Fibroblast of lung (primary cell): Measurements from ENCODE around the gene ACBD6. TPM values are rescaled to one million over a fixed set of nuclear protein-coding genes. Genes with fewer than 3 reads are reported as not detected.

ENCODE experiments used
- DNase-seq, 2 donors: peaks; one replicate each; pipeline versions ENCODE4 v3.0.0 to v3.0.0-alpha.2; 2010; ENCODE audit warnings: low read depth in 2 of 2
- H2AFZ ChIP-seq: 2 replicates; pipeline ENCODE4 v1.5.1; 2012; ENCODE audit warnings: low read length, control low read depth, inconsistent platforms
- H3K27ac ChIP-seq: 2 replicates; pipeline ENCODE4 v1.5.1; 2011; ENCODE audit warnings: low read length, control low read depth; ENCODE audit not compliant: insufficient read depth
- H3K27me3 ChIP-seq: 2 replicates; pipeline ENCODE4 v1.5.1; 2011; ENCODE audit warnings: mild to moderate bottlenecking, low read length; ENCODE audit not compliant: control insufficient read depth, insufficient read depth
- H3K36me3 ChIP-seq: 2 replicates; pipeline ENCODE4 v1.5.1; 2011; ENCODE audit warnings: low read length; ENCODE audit not compliant: control insufficient read depth, insufficient read depth
- H3K4me1 ChIP-seq: 2 replicates; pipeline ENCODE4 v1.5.1; 2011; ENCODE audit warnings: low read length; ENCODE audit not compliant: control insufficient read depth, insufficient read depth; ENCODE audit errors: extremely low read depth
- H3K4me2 ChIP-seq: 2 replicates; pipeline ENCODE4 v1.5.1; 2011; ENCODE audit warnings: low read length, control low read depth; ENCODE audit not compliant: insufficient read depth; ENCODE audit errors: extremely low read depth
- H3K4me3 ChIP-seq, 4 experiments: fragments of 200-600 bp in 1 of 4; sonication (generic) in 1 of 4; replicated peaks in 1 of 4; 2 replicates each; pipeline ENCODE4 v1.5.1; 2011 to 2016; ENCODE audit warnings: low read length in 4 of 4, low read depth in 3 of 4, mild to moderate bottlenecking in 3 of 4, control low read depth in 2 of 4, inconsistent platforms in 1 of 4, mixed read lengths in 1 of 4; ENCODE audit not compliant: insufficient read depth in 1 of 4; ENCODE audit errors: control extremely low read depth in 1 of 4
- H3K79me2 ChIP-seq: 2 replicates; pipeline ENCODE4 v1.5.1; 2012; ENCODE audit warnings: mild to moderate bottlenecking, low read length, inconsistent platforms; ENCODE audit not compliant: control insufficient read depth, insufficient read depth
- H3K9ac ChIP-seq: 2 replicates; pipeline ENCODE4 v1.5.1; 2011; ENCODE audit warnings: mild to moderate bottlenecking, low read length, control low read depth; ENCODE audit not compliant: insufficient read depth
- H3K9me3 ChIP-seq: 2 replicates; pipeline ENCODE4 v1.5.1; 2012; ENCODE audit warnings: low read depth, low read length; ENCODE audit not compliant: control insufficient read depth, insufficient read depth
- H4K20me1 ChIP-seq: 2 replicates; pipeline ENCODE4 v1.5.1; 2011; ENCODE audit warnings: low read length; ENCODE audit not compliant: control insufficient read depth, insufficient read depth; ENCODE audit errors: extremely low read depth
- EZH2 ChIP-seq: IDR thresholded peaks from 2 replicates; pipeline ENCODE4 v1.5.1; 2012; ENCODE audit warnings: low read length, control low read depth, mild to moderate bottlenecking; ENCODE audit errors: missing control alignments
- polyA plus RNA-seq, 2 donors: library from polyadenylated mRNA; depleted of rRNA in 1 of 2; stranded (reverse) in 1 of 2; unstranded in 1 of 2; fragments of >200 nt; gene quantifications; 2 replicates each; pipeline ENCODE4 v1.2.1, GENCODE V29; 2011 to 2012; ENCODE audit warnings: missing spikeins in 1 of 2
- total RNA-seq: library from RNA; depleted of rRNA; stranded (reverse); fragments of >200 nt; gene quantifications from 2 replicates; pipeline ENCODE4 v1.2.1, GENCODE V29; 2014
- TF ChIP-seq, protein P1 (sequence below), 2 donors: IDR thresholded peaks in 1 of 2; conservative IDR thresholded peaks in 1 of 2; 1 replicate in 1 of 2; 2 replicates in 1 of 2; pipeline ENCODE4 v1.5.1; 2011 to 2012; ENCODE audit warnings: low read length in 2 of 2, control low read depth in 1 of 2, inconsistent platforms in 1 of 2, low read depth in 1 of 2, mild to moderate bottlenecking in 1 of 2

ACBD6 gene
- total and polyA plus RNA-seq, 2 donors (not counting 1 experiment from before 2014, with no cell fraction given), result 63.4 to 78.7 TPM

- Histone ChIP-seq H3K4me3 (no peak overlapping the region), H3K79me2 (no peaks in the 10 kb centered on the region), H3K36me3 (no peaks in the 10 kb centered on the region), H2AFZ (no peak overlapping the region), H3K9ac (no peak overlapping the region), H3K27ac (no peak overlapping the region), H3K4me2 (no peak overlapping the region), H3K27me3 (peaks cover 5% of the 10 kb centered on the region), H4K20me1 (no peaks in the 10 kb centered on the region), H3K4me1 (no peaks in the 10 kb centered on the region), H3K9me3 (no peaks in the 10 kb centered on the region)
- DNase-seq, result no peak
- no peak for TF ChIP-seq EZH2
- TF ChIP-seq, protein P1, sequence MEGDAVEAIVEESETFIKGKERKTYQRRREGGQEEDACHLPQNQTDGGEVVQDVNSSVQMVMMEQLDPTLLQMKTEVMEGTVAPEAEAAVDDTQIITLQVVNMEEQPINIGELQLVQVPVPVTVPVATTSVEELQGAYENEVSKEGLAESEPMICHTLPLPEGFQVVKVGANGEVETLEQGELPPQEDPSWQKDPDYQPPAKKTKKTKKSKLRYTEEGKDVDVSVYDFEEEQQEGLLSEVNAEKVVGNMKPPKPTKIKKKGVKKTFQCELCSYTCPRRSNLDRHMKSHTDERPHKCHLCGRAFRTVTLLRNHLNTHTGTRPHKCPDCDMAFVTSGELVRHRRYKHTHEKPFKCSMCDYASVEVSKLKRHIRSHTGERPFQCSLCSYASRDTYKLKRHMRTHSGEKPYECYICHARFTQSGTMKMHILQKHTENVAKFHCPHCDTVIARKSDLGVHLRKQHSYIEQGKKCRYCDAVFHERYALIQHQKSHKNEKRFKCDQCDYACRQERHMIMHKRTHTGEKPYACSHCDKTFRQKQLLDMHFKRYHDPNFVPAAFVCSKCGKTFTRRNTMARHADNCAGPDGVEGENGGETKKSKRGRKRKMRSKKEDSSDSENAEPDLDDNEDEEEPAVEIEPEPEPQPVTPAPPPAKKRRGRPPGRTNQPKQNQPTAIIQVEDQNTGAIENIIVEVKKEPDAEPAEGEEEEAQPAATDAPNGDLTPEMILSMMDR (conservative IDR thresholded peaks at IDR 0.05 in 1 of 2, IDR thresholded peaks at IDR 0.05 in 1 of 2; ENCODE audit: low read depth in 1 of 2, low read length in 2 of 2), result no peak
Measured at GRCh38 chr1:180246579-180246978, 255.8 kb downstream of the ACBD6 start.

DNA sequence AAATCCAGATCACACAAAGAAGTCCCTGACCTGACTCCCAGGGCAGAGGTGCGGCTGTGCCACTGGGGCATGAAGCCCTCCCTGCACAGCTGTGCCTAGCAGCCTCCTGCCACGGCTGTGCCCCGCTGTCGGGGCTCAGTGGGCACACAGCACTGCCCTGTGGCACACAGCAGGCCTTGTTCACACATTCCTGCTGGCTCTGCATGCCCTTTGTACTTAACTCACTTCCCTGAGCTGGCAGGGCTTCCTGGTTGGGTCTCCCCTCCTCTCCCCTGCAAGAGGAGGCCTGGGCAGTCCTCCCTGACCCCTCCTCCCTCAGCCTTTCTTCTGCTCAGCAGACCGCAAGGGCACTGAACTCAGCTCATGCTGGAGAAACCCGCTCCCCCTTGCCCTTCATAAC is 257.5 kb downstream of the ACBD6 start:
- no peak for DNase-seq
- Histone ChIP-seq H4K20me1 (no peaks in the 10 kb centered on the region), H2AFZ (no peak overlapping the region), H3K27ac (no peak overlapping the region), H3K36me3 (no peaks in the 10 kb centered on the region), H3K4me2 (no peak overlapping the region), H3K79me2 (no peaks in the 10 kb centered on the region), H3K27me3 (peaks cover 14% of the 10 kb centered on the region), H3K9ac (no peak overlapping the region), H3K9me3 (no peaks in the 10 kb centered on the region), H3K4me1 (no peaks in the 10 kb centered on the region), H3K4me3 (no peak overlapping the region)
- TF ChIP-seq, protein P1 (conservative IDR thresholded peaks at IDR 0.05 in 1 of 2, IDR thresholded peaks at IDR 0.05 in 1 of 2; ENCODE audit: low read depth in 1 of 2, low read length in 2 of 2), result no peak
- TF ChIP-seq EZH2, result no peak

DNA sequence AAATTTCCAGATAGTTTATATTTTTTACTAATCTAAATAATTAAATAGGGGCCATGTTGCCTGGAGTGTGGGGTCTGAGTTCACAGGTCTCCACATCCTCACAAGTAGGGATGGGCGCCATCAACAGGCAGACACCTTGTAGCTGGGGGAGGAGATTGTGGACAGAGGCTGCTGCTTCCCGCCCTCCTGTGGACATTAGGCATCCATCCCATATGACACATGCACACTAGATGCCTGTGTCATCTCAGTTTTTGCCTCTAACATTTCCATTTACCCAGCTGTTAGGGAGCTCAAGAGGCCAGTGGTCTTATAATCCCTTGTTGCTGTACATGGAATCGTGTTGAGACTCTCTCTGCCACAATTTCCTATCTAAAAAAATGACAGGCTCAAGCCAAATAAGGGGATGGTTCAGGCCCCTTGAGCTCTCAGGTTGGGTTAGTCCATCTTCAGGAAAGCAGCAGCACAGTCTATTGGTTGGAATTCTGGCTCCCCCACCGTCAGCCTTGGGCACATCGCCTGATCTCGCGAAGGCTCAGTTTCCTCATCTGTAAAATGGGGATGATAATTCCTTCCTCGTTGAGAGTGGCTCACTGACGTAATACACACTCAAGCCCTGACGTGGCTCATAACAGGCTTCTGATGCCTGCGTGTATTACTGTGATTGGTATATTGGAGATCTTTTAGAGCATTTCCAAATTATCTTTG is 258.7 kb downstream of the ACBD6 start:
- Histone ChIP-seq H3K9ac (no peak overlapping the region), H3K36me3 (no peaks in the 10 kb centered on the region), H3K4me3 (no peak overlapping the region), H3K4me2 (no peak overlapping the region), H3K27me3 (peaks cover 23% of the 10 kb centered on the region), H4K20me1 (no peaks in the 10 kb centered on the region), H3K79me2 (no peaks in the 10 kb centered on the region), H3K4me1 (no peaks in the 10 kb centered on the region), H3K9me3 (no peaks in the 10 kb centered on the region), H2AFZ (no peak overlapping the region), H3K27ac (no peak overlapping the region)
- DNase-seq, result no peak
- TF ChIP-seq EZH2, result no peak
- TF ChIP-seq, protein P1 (conservative IDR thresholded peaks at IDR 0.05 in 1 of 2, IDR thresholded peaks at IDR 0.05 in 1 of 2; ENCODE audit: low read depth in 1 of 2, low read length in 2 of 2), result no peak
